Sigmoid colon (tissue), 4 donors: ENCODE data around the gene GRXCR1.

Source experiments
- CTCF ChIP-seq, 4 experiments: fragments of 450-650 bp in 3 of 4; fragments of 200-600 bp in 1 of 4; IDR thresholded peaks; one replicate each; pipeline ENCODE4 v1.5.1; 2016 to 2019; ENCODE audit warnings: antibody characterized with exemption in 4 of 4, mild to moderate bottlenecking in 3 of 4, moderate library complexity in 2 of 4
- EP300 ChIP-seq, 4 donors: sonication (generic); formaldehyde crosslinking; IDR thresholded peaks; one replicate each; pipeline ENCODE4 v1.6.1; 2017; ENCODE audit warnings: antibody characterized with exemption in 4 of 4
- POLR2A ChIP-seq, 2 donors: fragments of 450-650 bp; IDR thresholded peaks; one replicate each; pipeline ENCODE4 v1.6.1; 2016; ENCODE audit warnings: antibody characterized with exemption in 2 of 2, mild to moderate bottlenecking in 2 of 2, moderate library complexity in 2 of 2
- POLR2AphosphoS5 ChIP-seq, 4 donors: sonication (generic); formaldehyde crosslinking; IDR thresholded peaks; one replicate each; pipeline ENCODE4 v1.6.1; 2017; ENCODE audit warnings: antibody characterized with exemption in 4 of 4

GRCh38 chr4:42844422-42845070 is 48.0 kb upstream of the GRXCR1 start:
- TF ChIP-seq POLR2A (IDR thresholded peaks at IDR 0.05) (no peak), CTCF (IDR thresholded peaks at IDR 0.05) (no peak), POLR2AphosphoS5 (IDR thresholded peaks at IDR 0.05) (no peak), EP300 (IDR thresholded peaks at IDR 0.05) (no peak)
